K562 (cell line): ENCODE data around the gene LRRIQ4. TPM values are rescaled to one million over a fixed set of nuclear protein-coding genes. Genes with fewer than 3 reads are reported as not detected.

Experiments
- ATAC-seq: fragments of 200-7000 bp; cut with Tn5 transposase; 3 replicates; pipeline ENCODE4 v1.9.1; 2020; ENCODE audit warnings: moderate library complexity
- BruUV-seq: library from RNA; stranded (reverse); fragments of 400-500 nt; replicated peaks from 2 replicates; lab custom pipeline; 2021; lab: Mats Ljungman, UMichigan
- CTCF ChIA-PET: fragments of 300-600 bp; formaldehyde crosslinking; extraction: SDS; loops from one replicate; lab custom pipeline; 2021; ENCODE audit warnings: low intra/inter-chr PET ratio; lab: Yijun Ruan, JAX
- POLR2A ChIA-PET: fragments of 300-600, 350-650 bp; sonication (Branson Sonifier 250); formaldehyde crosslinking; extraction: SDS; loops from one replicate; lab custom pipeline; 2021; ENCODE audit warnings: antibody characterized with exemption, inconsistent platforms; lab: Yijun Ruan, JAX
- DNase-seq, 4 experiments: peaks; one replicate each; pipeline versions ENCODE4 v3.0.0 to v3.0.0-alpha.2; 2011 to 2018; ENCODE audit warnings: low spot score in 3 of 4, mixed read lengths in 3 of 4; ENCODE audit errors: extremely low read depth in 1 of 4
- FAIRE-seq: peaks from 2 replicates; lab custom pipeline; 2011; peaks lifted over from hg19 to GRCh38; lab: Jason Lieb, UNC
- H2AFZ ChIP-seq: 2 replicates; pipeline ENCODE4 v1.6.0; 2011; ENCODE audit warnings: low read depth, low read length, control low read depth, inconsistent platforms
- H3K27ac ChIP-seq: fragments of 200-600 bp; 3 replicates; pipeline ENCODE4 v1.8.0; 2011; ENCODE audit warnings: low read depth, mild to moderate bottlenecking, control low read depth, inconsistent platforms, low read length, moderate library complexity, mixed read lengths; ENCODE audit errors: extremely low read depth
- H3K27me3 ChIP-seq, 2 experiments: fragments of 300-600 bp in 1 of 2; 2 replicates in 1 of 2; 3 replicates in 1 of 2; pipeline versions ENCODE4 v1.6.0 to v1.8.0; 2011; ENCODE audit warnings: inconsistent platforms in 2 of 2, low read length in 2 of 2, mild to moderate bottlenecking in 1 of 2, mixed read lengths in 1 of 2, moderate library complexity in 1 of 2; ENCODE audit not compliant: control insufficient read depth in 2 of 2, insufficient read depth in 2 of 2
- H3K36me3 ChIP-seq: fragments of 300-600 bp; 3 replicates; pipeline ENCODE4 v1.8.0; 2011; ENCODE audit warnings: mild to moderate bottlenecking, low read length, inconsistent platforms; ENCODE audit not compliant: control insufficient read depth, insufficient read depth
- H3K4me1 ChIP-seq, 2 experiments: fragments of 200-600 bp in 1 of 2; replicated peaks in 1 of 2; 2 replicates in 1 of 2; 3 replicates in 1 of 2; pipeline versions ENCODE4 v1.5.1 to v1.8.0; 2011; ENCODE audit warnings: inconsistent platforms in 2 of 2, low read length in 2 of 2, mild to moderate bottlenecking in 1 of 2, mixed read lengths in 1 of 2, moderate library complexity in 1 of 2; ENCODE audit not compliant: control insufficient read depth in 2 of 2, insufficient read depth in 2 of 2
- H3K4me2 ChIP-seq: 2 replicates; pipeline ENCODE4 v1.6.1; 2011; ENCODE audit warnings: low read length, control low read depth, inconsistent platforms, mixed read lengths; ENCODE audit not compliant: insufficient read depth
- H3K4me3 ChIP-seq: fragments of 200-600 bp; sonication (generic), shearing (Covaris generic); 2 replicates; pipeline ENCODE4 v1.5.1; 2016; ENCODE audit warnings: control low read depth, inconsistent platforms
- H3K79me2 ChIP-seq: fragments of 200-600 bp; 3 replicates; pipeline ENCODE4 v1.8.0; 2011; ENCODE audit warnings: low read length, inconsistent platforms; ENCODE audit not compliant: control insufficient read depth, insufficient read depth
- H3K9ac ChIP-seq, 2 experiments: 2 replicates each; pipeline versions ENCODE4 v1.6.0 to v1.6.1; 2011; ENCODE audit warnings: low read depth in 2 of 2, low read length in 2 of 2, control low read depth in 1 of 2, inconsistent platforms in 1 of 2, mild to moderate bottlenecking in 1 of 2, mixed read lengths in 1 of 2; ENCODE audit not compliant: insufficient read depth in 1 of 2
- H3K9me1 ChIP-seq: one replicate; pipeline ENCODE4 v1.6.0; 2011; ENCODE audit warnings: inconsistent platforms, mild to moderate bottlenecking, low read length, moderate library complexity; ENCODE audit not compliant: control insufficient read depth, insufficient read depth
- H3K9me3 ChIP-seq: replicated peaks from 2 replicates; pipeline ENCODE4 v1.5.1; 2011; ENCODE audit warnings: low read depth, low read length, inconsistent platforms; ENCODE audit not compliant: control insufficient read depth, insufficient read depth
- H4K20me1 ChIP-seq: replicated peaks from 2 replicates; pipeline ENCODE4 v1.6.1; 2011; ENCODE audit warnings: low read length, inconsistent platforms, mixed read lengths; ENCODE audit not compliant: control insufficient read depth, insufficient read depth
- EGR1 ChIP-seq: fragments of 450-650 bp; conservative IDR thresholded peaks from 2 replicates; pipeline ENCODE4 v1.6.1; 2017; ENCODE audit warnings: mild to moderate bottlenecking
- POLR2AphosphoS5 ChIP-seq: IDR thresholded peaks from 2 replicates; pipeline ENCODE4 v1.6.1; 2011; ENCODE audit warnings: mild to moderate bottlenecking, low read depth, low read length, moderate library complexity; ENCODE audit not compliant: control insufficient read depth, insufficient read depth
- PTBP1 ChIP-seq: fragments of 200-400 bp; formaldehyde crosslinking; IDR thresholded peaks from 2 replicates; pipeline ENCODE4 v1.6.1; 2017; ENCODE audit warnings: low read depth, low read length
- RBM34 ChIP-seq: fragments of 200-400 bp; formaldehyde crosslinking; IDR thresholded peaks from 2 replicates; pipeline ENCODE4 v1.6.1; 2018; ENCODE audit warnings: low read length, borderline replicate concordance; ENCODE audit not compliant: insufficient read depth
- TAF15 ChIP-seq: fragments of 200-400 bp; formaldehyde crosslinking; IDR thresholded peaks from 2 replicates; pipeline ENCODE4 v1.6.1; 2017; ENCODE audit warnings: mild to moderate bottlenecking, low read depth, low read length, moderate library complexity
- ZNF121 ChIP-seq: sonication (generic); formaldehyde crosslinking; conservative IDR thresholded peaks from 2 replicates; pipeline ENCODE4 v1.8.0; 2022; ENCODE audit warnings: missing genetic modification reagents
- ZNF280B ChIP-seq: fragments of 250-450 bp; sonication (Bioruptor Pico); IDR thresholded peaks from 2 replicates; pipeline ENCODE4 v1.5.1; 2021; ENCODE audit warnings: mild to moderate bottlenecking
- ZNF561 ChIP-seq: fragments of 450-650 bp; formaldehyde crosslinking; conservative IDR thresholded peaks from 2 replicates; pipeline ENCODE4 v1.4.0; 2020; ENCODE audit warnings: mild to moderate bottlenecking, moderate library complexity
- WGBS: fragments of 100-300 bp; shearing (Covaris generic); methylation state at CpG from one replicate; pipeline ENCODE4 v1.1.6; 2016; ENCODE audit warnings: low coverage, mixed read lengths; ENCODE audit not compliant: insufficient coverage; ENCODE audit errors: missing lambda C conversion rate; 5-methylcytosine and 5-hydroxymethylcytosine counted together
- in situ Hi-C: fragments of 300-500 bp; cut with MboI; formaldehyde crosslinking; loops from 4 replicates; pipeline ENCODE4 v1.15.0; 2018; ENCODE audit warnings: inconsistent platforms, mixed read lengths
- intact Hi-C: fragments of 100-400 bp; cut with micrococcal nuclease; formaldehyde crosslinking; loops from 2 replicates; pipeline ENCODE4 v1.14.2; 2022
- polyA plus RNA-seq, 8 experiments: library from polyadenylated mRNA; depleted of rRNA in 4 of 8; stranded (reverse) in 5 of 8; unstranded in 3 of 8; fragments of >200 nt; fragmentation: Nextera tagmentation in 2 of 8; fragmentation: Illumina TruSeq in 1 of 8; extraction: Ambion mirVana in 2 of 8; extraction: Trizol in 1 of 8; gene quantifications; 2 replicates each; pipeline versions ENCODE4 v1.2.1 to v1.2.3, GENCODE V29; 2011 to 2014; ENCODE audit warnings: inconsistent platforms in 1 of 8, missing spikeins in 1 of 8
- total RNA-seq, 7 experiments: library from RNA; depleted of rRNA in 6 of 7; stranded (reverse); fragments of >200 nt in 6 of 7; fragmentation: Illumina TruSeq in 2 of 7; extraction: Trizol in 2 of 7; gene quantifications; 2 replicates each; pipeline versions ENCODE4 v1.2.1 to v1.2.3, GENCODE V29; 2011 to 2021; ENCODE audit warnings: low replicate concordance in 1 of 7

The LRRIQ4 gene
- total and polyA plus RNA-seq, 9 of the 15 experiments (the other 6 are each of a cell fraction or from before 2014, with no cell fraction given), result not detected

GRCh38 chr3:169774186-169774585 is 38.5 kb upstream of the LRRIQ4 start:
- WGBS, result 21% methylated on average over 5 of the region's 5 CpGs
- peak overlapping the region; percentile 96 to 100; a peak in 3 of 4 replicates for H3K9ac ChIP-seq
- peaks cover 4% of the 10 kb centered on the region; the same call in 1 of the 2 replicates for H3K9me3 ChIP-seq
- CTCF ChIA-PET, result no interaction called here
- H3K27ac ChIP-seq, result peak overlapping the region; percentile 98
- peak overlapping the region; percentile 97; the same call in 1 of the 2 replicates for H2AFZ ChIP-seq
- POLR2A ChIA-PET, result interaction anchor here (1.0 to 2.4 kb wide), 4 partner anchors 10 to 633 kb away, joined by 4 to 16 read pairs (median 4); partner anchors contain the start of gene TERC
- no TSS peak for BruUV-seq
- H4K20me1 ChIP-seq, result no peaks in the 10 kb centered on the region
- H3K79me2 ChIP-seq, result peaks cover 53% of the 10 kb centered on the region
- no peak for FAIRE-seq
- ATAC-seq, result no peak
- H3K4me2 ChIP-seq, result peak overlapping the region; percentile 98
- TF ChIP-seq RBM34 (0 out of 2 replicates have a peak, but pooled peaks have one; percentile 57), ZNF280B (no peak)
- TF ChIP-seq, all 486 proteins: peak for 1
- DNase-seq, result no peak
- in situ Hi-C loops (no loop called here), intact Hi-C loops (no loop called here)
- H3K4me3 ChIP-seq, result peak overlapping the region; percentile 89
- H3K4me1 ChIP-seq, result peaks cover 10 to 13% of the 10 kb centered on the region in 2 experiments; a peak in 3 of 5 replicates
- no peaks in the 10 kb centered on the region for H3K9me1 ChIP-seq
- no peaks in the 10 kb centered on the region for H3K27me3 ChIP-seq
- H3K36me3 ChIP-seq, result peaks cover 50% of the 10 kb centered on the region

GRCh38 chr3:169777822-169778221 is 34.8 kb upstream of the LRRIQ4 start:
- POLR2A ChIA-PET, result no interaction called here
- DNase-seq (no peak), FAIRE-seq (no peak), ATAC-seq (no peak)
- peak; percentile 55; the same call in 1 of the 2 replicates for TF ChIP-seq ZNF121
- TF ChIP-seq EGR1, result no peak
- no peak for TF ChIP-seq PTBP1
- TF ChIP-seq ZNF561 (CRISPR knock-in tag), result no peak
- no peak for TF ChIP-seq TAF15
- TF ChIP-seq POLR2AphosphoS5, result no peak; the same call in 1 of the 2 replicates
- no peak overlapping the region for H2AFZ ChIP-seq
- BruUV-seq, result no TSS peak
- no peak overlapping the region for H3K4me3 ChIP-seq
- H3K36me3 ChIP-seq, result peaks cover 85% of the 10 kb centered on the region
- H4K20me1 ChIP-seq, result no peaks in the 10 kb centered on the region
- intact Hi-C loops (no loop called here), in situ Hi-C loops (no loop called here)
- H3K9me1 ChIP-seq, result no peaks in the 10 kb centered on the region
- H3K4me2 ChIP-seq, result no peak overlapping the region
- H3K79me2 ChIP-seq, result peaks cover 49% of the 10 kb centered on the region
- no peak overlapping the region for H3K9ac ChIP-seq
- no peak overlapping the region for H3K27ac ChIP-seq
- H3K4me1 ChIP-seq, result peaks cover 12 to 23% of the 10 kb centered on the region in 2 experiments; a peak in 4 of 5 replicates
- no peaks in the 10 kb centered on the region for H3K27me3 ChIP-seq
- CTCF ChIA-PET, result no interaction called here
- 98% methylated on average over 4 of the region's 4 CpGs for WGBS
- H3K9me3 ChIP-seq, result no peaks in the 10 kb centered on the region
